ENCODE measurements around the gene ALDOC.

ALDOC gene

DNA sequence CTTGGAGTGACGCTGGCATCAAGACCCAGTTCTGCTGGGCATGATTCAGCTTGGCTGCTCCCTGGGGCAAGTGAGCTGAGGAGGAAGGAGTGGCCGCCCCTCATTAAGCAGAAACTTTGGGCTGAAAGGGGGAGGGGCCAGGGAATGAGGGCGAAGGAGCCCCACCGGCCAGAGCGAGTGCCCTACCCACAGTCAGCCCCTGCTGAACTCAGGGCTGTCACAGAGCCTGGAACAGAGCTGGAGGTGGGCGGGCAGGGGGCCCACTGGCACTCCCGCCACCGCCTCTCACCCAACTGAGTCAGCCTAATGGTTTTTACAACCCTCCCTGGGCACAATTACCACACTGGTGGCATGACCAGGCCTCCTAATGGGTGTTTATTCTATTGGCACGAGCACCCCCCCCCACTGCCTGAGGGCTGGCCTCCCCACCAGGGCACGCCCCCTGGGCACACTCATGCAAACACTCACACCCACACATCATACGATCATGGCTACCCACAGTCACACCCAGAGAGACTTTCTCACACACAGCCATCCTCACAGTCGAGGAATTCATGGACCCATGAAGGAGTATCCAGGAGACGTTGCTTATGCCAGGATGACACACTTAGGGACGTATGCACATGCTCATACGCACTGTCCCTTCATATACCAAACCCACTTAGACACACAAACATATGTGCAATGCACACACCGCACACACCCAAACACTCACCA, 43.4 kb downstream of the ALDOC start:
- H3K27ac ChIP-seq (ENCODE audit: low read depth, low read length, poor library complexity, severe bottlenecking), result no peak overlapping the region
- no peaks in the 10 kb centered on the region for H3K4me1 ChIP-seq (ENCODE audit: insufficient read depth, low read length, severe bottlenecking)
- no peaks in the 10 kb centered on the region for H3F3A ChIP-seq (ENCODE audit: insufficient read depth, low read length)
- H3K4me3 ChIP-seq (ENCODE audit: low read depth, low read length, poor library complexity, severe bottlenecking), result no peak overlapping the region
- H3K9me2 ChIP-seq (ENCODE audit: low read depth, low read length), result no peaks in the 10 kb centered on the region
- H2AFZ ChIP-seq (ENCODE audit: low read length), result no peak overlapping the region
- TF ChIP-seq EZH2 (IDR thresholded peaks at IDR 0.05; ENCODE audit: borderline replicate concordance, low read length) (no peak), CTCF (IDR thresholded peaks at IDR 0.05; ENCODE audit: low read length) (no peak)
- H3K27me3 ChIP-seq (ENCODE audit: insufficient read depth, low read length), result peaks cover 6% of the 10 kb centered on the region
- no peak overlapping the region for H3K4me2 ChIP-seq (ENCODE audit: low read length)
- no peaks in the 10 kb centered on the region for H4K20me1 ChIP-seq (ENCODE audit: insufficient read depth, low read length)
- H3K9ac ChIP-seq (ENCODE audit: low read length), result no peak overlapping the region
- H3K9me3 ChIP-seq (ENCODE audit: low read length), result no peaks in the 10 kb centered on the region
- H3K79me2 ChIP-seq (ENCODE audit: insufficient read depth, low read length), result no peaks in the 10 kb centered on the region
- no peaks in the 10 kb centered on the region for H3K36me3 ChIP-seq (ENCODE audit: insufficient read depth, low read length)

DNA sequence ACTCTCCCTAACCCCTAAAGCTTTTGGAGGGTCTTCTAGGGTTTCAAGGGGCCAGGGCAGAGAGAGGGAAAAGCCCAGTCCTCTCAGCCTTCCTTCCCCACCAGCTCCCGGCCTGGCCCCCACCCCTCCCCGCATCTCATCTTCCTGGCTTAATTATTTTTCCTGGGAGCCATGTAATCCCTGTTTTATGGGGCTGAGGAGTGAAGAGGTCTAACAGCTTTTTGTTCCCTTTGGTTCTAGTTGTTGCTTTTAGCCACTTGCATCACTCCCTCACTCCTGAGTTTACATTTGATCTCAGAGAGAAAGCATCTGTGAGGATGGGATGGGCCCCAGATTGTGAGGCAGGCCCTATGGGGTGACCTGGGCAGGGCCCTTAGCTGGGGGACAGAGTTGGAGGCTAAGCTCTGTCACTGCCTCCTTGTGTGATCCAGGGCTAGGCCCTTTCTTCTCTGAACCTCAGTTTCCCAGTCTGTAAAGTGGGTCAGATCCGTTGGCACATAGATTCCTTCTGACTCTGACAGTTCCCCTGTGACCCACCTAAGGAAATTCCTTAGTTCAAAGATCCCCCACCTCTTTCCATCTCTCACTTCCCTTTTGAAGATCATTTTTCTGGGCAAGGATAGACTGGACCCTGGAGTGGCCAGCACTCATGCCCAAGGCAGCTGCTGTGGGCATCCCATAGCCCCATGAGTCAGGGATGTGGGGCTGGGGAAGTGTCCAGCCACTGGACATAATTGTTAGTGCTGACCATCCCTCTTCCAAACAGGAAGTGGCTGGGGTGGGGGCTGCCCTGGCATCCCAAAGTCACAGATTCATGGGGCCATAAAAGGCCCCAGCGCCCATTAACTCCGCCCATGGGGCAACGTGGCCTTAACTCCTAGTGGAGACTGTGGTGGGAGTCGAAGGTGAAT, 44.4 kb downstream of the ALDOC start:
- Histone ChIP-seq H3K9me2 (ENCODE audit: low read depth, low read length) (no peaks in the 10 kb centered on the region), H3K27me3 (ENCODE audit: insufficient read depth, low read length) (peaks cover 6% of the 10 kb centered on the region), H3F3A (ENCODE audit: insufficient read depth, low read length) (no peaks in the 10 kb centered on the region), H3K79me2 (ENCODE audit: insufficient read depth, low read length) (no peaks in the 10 kb centered on the region), H3K4me3 (ENCODE audit: low read depth, low read length, poor library complexity, severe bottlenecking) (no peak overlapping the region), H3K9me3 (ENCODE audit: low read length) (no peaks in the 10 kb centered on the region), H2AFZ (ENCODE audit: low read length) (no peak overlapping the region), H3K4me2 (ENCODE audit: low read length) (no peak overlapping the region), H3K4me1 (ENCODE audit: insufficient read depth, low read length, severe bottlenecking) (no peaks in the 10 kb centered on the region), H3K9ac (ENCODE audit: low read length) (no peak overlapping the region), H3K36me3 (ENCODE audit: insufficient read depth, low read length) (no peaks in the 10 kb centered on the region), H4K20me1 (ENCODE audit: insufficient read depth, low read length) (no peaks in the 10 kb centered on the region), H3K27ac (ENCODE audit: low read depth, low read length, poor library complexity, severe bottlenecking) (no peak overlapping the region)
- no peak for TF ChIP-seq CTCF (IDR thresholded peaks at IDR 0.05; ENCODE audit: low read length)
- TF ChIP-seq EZH2 (IDR thresholded peaks at IDR 0.05; ENCODE audit: borderline replicate concordance, low read length), result no peak

- Histone ChIP-seq H3K27me3 (ENCODE audit: insufficient read depth, low read length) (peaks cover 6% of the 10 kb centered on the region; the same call in 1 of the 2 replicates), H3K4me3 (ENCODE audit: low read depth, low read length, poor library complexity, severe bottlenecking) (no peak overlapping the region), H3K27ac (ENCODE audit: low read depth, low read length, poor library complexity, severe bottlenecking) (no peak overlapping the region), H3K79me2 (ENCODE audit: insufficient read depth, low read length) (no peaks in the 10 kb centered on the region), H3K9me3 (ENCODE audit: low read length) (no peaks in the 10 kb centered on the region), H3K4me1 (ENCODE audit: insufficient read depth, low read length, severe bottlenecking) (no peaks in the 10 kb centered on the region), H3F3A (ENCODE audit: insufficient read depth, low read length) (no peaks in the 10 kb centered on the region), H3K36me3 (ENCODE audit: insufficient read depth, low read length) (no peaks in the 10 kb centered on the region), H3K9ac (ENCODE audit: low read length) (no peak overlapping the region), H3K4me2 (ENCODE audit: low read length) (no peak overlapping the region), H3K9me2 (ENCODE audit: low read depth, low read length) (no peaks in the 10 kb centered on the region), H2AFZ (ENCODE audit: low read length) (no peak overlapping the region), H4K20me1 (ENCODE audit: insufficient read depth, low read length) (no peaks in the 10 kb centered on the region)
- TF ChIP-seq CTCF (IDR thresholded peaks at IDR 0.05; ENCODE audit: low read length) (no peak), EZH2 (IDR thresholded peaks at IDR 0.05; ENCODE audit: borderline replicate concordance, low read length) (no peak)
These were observed 45.8 kb downstream of the ALDOC start for GRCh38 chr17:28530926-28531325.
